GM23248 (cell line): Measurements from ENCODE around the gene YWHAG.

Source experiments
- EZH2 ChIP-seq: fragments of 200-600 bp; sonication (generic); IDR thresholded peaks from 2 replicates; pipeline ENCODE4 v1.6.1; 2018; ENCODE audit warnings: antibody characterized with exemption, mild to moderate bottlenecking; ENCODE audit not compliant: insufficient read depth, poor library complexity, severe bottlenecking
- EZH2phosphoT487 ChIP-seq: fragments of 200-600 bp; sonication (generic); IDR thresholded peaks from 2 replicates; pipeline ENCODE4 v1.6.1; 2018; ENCODE audit warnings: antibody characterized with exemption, moderate library complexity, mild to moderate bottlenecking, low read depth; ENCODE audit not compliant: insufficient read depth

DNA sequence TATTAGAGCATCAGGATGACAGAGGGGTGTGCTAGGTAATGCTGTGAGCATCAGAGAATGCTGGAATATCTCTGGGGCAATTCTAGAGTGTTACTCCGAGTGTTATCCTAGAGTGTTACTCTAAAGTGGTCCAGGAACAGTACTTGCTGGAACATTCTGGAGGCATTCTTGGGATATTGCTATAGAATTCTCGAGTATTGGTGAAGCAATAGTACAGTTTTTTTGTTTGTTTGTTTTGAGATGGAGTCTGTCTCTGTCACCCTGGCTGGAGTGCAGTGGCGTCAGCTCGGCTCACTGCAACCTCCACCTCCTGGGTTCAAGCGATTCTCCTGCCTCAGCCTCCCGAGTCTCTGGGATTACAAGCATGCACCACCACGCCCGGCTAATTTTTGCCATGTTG is 38.1 kb upstream of the YWHAG start:
- TF ChIP-seq EZH2 (no peak), EZH2phosphoT487 (no peak)
